Peyer's patch (tissue), 4 donors: ENCODE data around the gene EYA4.

Experiments
- POLR2A ChIP-seq, 2 donors: fragments of 450-650 bp; IDR thresholded peaks; one replicate each; pipeline ENCODE4 v1.5.1; 2017; ENCODE audit warnings: antibody characterized with exemption in 2 of 2, mild to moderate bottlenecking in 2 of 2, moderate library complexity in 2 of 2
- TF ChIP-seq, protein P1 (sequence below), 6 experiments: fragments of 450-650 bp in 4 of 6; fragments of 200-600 bp in 2 of 6; sonication (generic) in 1 of 6; IDR thresholded peaks; one replicate each; pipeline ENCODE4 v1.5.1; 2017 to 2019; ENCODE audit warnings: antibody characterized with exemption in 6 of 6, mild to moderate bottlenecking in 3 of 6, moderate library complexity in 1 of 6

DNA sequence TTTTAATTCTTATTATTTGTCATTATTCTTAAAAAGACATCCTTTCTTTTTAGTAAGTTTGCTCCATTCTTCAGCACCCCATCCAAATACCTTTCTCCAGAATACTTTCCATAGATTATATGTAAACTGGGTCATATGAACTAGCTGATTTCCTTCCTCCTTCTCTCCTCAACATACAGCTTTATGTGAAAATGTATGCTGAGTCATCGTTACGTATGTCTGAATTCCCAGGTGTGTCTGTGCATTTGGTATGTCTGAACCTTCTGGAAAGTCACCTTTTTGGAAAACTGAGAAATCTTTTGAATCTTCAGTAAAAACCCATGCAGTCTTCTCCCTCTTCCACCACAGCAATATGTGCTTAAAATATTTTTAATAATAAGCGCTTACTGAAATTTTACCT is 264.5 kb downstream of the EYA4 start:
- TF ChIP-seq, protein P1, sequence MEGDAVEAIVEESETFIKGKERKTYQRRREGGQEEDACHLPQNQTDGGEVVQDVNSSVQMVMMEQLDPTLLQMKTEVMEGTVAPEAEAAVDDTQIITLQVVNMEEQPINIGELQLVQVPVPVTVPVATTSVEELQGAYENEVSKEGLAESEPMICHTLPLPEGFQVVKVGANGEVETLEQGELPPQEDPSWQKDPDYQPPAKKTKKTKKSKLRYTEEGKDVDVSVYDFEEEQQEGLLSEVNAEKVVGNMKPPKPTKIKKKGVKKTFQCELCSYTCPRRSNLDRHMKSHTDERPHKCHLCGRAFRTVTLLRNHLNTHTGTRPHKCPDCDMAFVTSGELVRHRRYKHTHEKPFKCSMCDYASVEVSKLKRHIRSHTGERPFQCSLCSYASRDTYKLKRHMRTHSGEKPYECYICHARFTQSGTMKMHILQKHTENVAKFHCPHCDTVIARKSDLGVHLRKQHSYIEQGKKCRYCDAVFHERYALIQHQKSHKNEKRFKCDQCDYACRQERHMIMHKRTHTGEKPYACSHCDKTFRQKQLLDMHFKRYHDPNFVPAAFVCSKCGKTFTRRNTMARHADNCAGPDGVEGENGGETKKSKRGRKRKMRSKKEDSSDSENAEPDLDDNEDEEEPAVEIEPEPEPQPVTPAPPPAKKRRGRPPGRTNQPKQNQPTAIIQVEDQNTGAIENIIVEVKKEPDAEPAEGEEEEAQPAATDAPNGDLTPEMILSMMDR (IDR thresholded peaks at IDR 0.05) = no peak
- no peak for TF ChIP-seq POLR2A (IDR thresholded peaks at IDR 0.05)
